Iris pigment epithelial cell (primary cell): ENCODE measurements around the gene METTL13.
"Not testable (repeated sequence)": the region's sequence is repeated elsewhere in the genome, so short reads cannot be mapped to it uniquely, and the experiment has no call there.

ENCODE experiments used
- DNase-seq: peaks from one replicate; pipeline ENCODE4 v3.0.0-alpha.2; 2011; ENCODE audit warnings: low read depth

The METTL13 gene

GRCh38 chr1:171763764-171764163 is 17.7 kb upstream of the METTL13 start:
- DNase-seq: no peak

- DNase-seq: no peak
These were observed 12.3 kb upstream of the METTL13 start for GRCh38 chr1:171769171-171769570.

- DNase-seq: no peak
These were observed 11.7 kb upstream of the METTL13 start for GRCh38 chr1:171769754-171770153.

GRCh38 chr1:171772312-171772711 is 9.1 kb upstream of the METTL13 start:
- DNase-seq: no peak

GRCh38 chr1:171780583-171781175 is 781 bp upstream of the METTL13 start:
- peak; percentile 8 for DNase-seq

GRCh38 chr1:171783816-171784530 is 2.5 kb downstream of the METTL13 start:
- DNase-seq: no peak

GRCh38 chr1:171784784-171785183 is 3.3 kb downstream of the METTL13 start:
- DNase-seq: no peak

- DNase-seq: no peak
These were observed 4.3 kb downstream of the METTL13 start for GRCh38 chr1:171785766-171786165.

- DNase-seq: no peak
These were observed 5.1 kb downstream of the METTL13 start for GRCh38 chr1:171786534-171786933.

- no peak for DNase-seq
These were observed 6.4 kb downstream of the METTL13 start for GRCh38 chr1:171787686-171788480.

GRCh38 chr1:171788696-171789095 is 7.2 kb downstream of the METTL13 start:
- DNase-seq: peak; percentile 87

GRCh38 chr1:171790318-171790717 is 8.9 kb downstream of the METTL13 start:
- no peak for DNase-seq

GRCh38 chr1:171792656-171793369 is 11.4 kb downstream of the METTL13 start:
- no peak for DNase-seq

- DNase-seq: peak; percentile 7
These were observed 12.2 kb downstream of the METTL13 start for GRCh38 chr1:171793636-171794035.

- peak; percentile 54 for DNase-seq
These were observed 12.6 kb downstream of the METTL13 start for GRCh38 chr1:171794085-171794484.

GRCh38 chr1:171796592-171796991 is 15.1 kb downstream of the METTL13 start:
- DNase-seq: no peak

GRCh38 chr1:171798311-171798710 is 16.9 kb downstream of the METTL13 start:
- no peak for DNase-seq

GRCh38 chr1:171798765-171799164 is 17.3 kb downstream of the METTL13 start:
- no peak for DNase-seq

GRCh38 chr1:171799166-171799565 is 17.7 kb downstream of the METTL13 start:
- no peak for DNase-seq

GRCh38 chr1:171799698-171800097 is 18.2 kb downstream of the METTL13 start:
- DNase-seq: not testable (repeated sequence)

- DNase-seq: no peak
These were observed 18.9 kb downstream of the METTL13 start for GRCh38 chr1:171800342-171800741.

GRCh38 chr1:171800851-171801250 is 19.4 kb downstream of the METTL13 start:
- DNase-seq: no peak
